HepG2 (cell line): ENCODE data around the gene SCFD2. TPM values are rescaled to one million over a fixed set of nuclear protein-coding genes. Genes with fewer than 3 reads are reported as not detected.

Experiments
- CEBPZ ChIP-seq: IDR thresholded peaks from 2 replicates; pipeline ENCODE4 v1.6.1; 2012; ENCODE audit warnings: low read length, improper control_type of control experiment
- ELF4 ChIP-seq: sonication (generic); formaldehyde crosslinking; IDR thresholded peaks from 2 replicates; pipeline ENCODE4 v1.5.0; 2020; ENCODE audit warnings: missing genetic modification reagents, mild to moderate bottlenecking, moderate library complexity, borderline replicate concordance
- GMEB1 ChIP-seq: sonication (generic); formaldehyde crosslinking; IDR thresholded peaks from 2 replicates; pipeline ENCODE4 v1.5.1; 2020; ENCODE audit warnings: missing genetic modification reagents, mild to moderate bottlenecking, borderline replicate concordance
- HNF1B ChIP-seq: sonication (generic); formaldehyde crosslinking; IDR thresholded peaks from 2 replicates; pipeline ENCODE4 v1.5.1; 2020; ENCODE audit warnings: mild to moderate bottlenecking, moderate library complexity, missing genetic modification reagents
- KDM5A ChIP-seq: fragments of 200-600 bp; sonication (generic); IDR thresholded peaks from 2 replicates; pipeline ENCODE4 v1.7.0; 2018; ENCODE audit warnings: antibody characterized with exemption, mild to moderate bottlenecking, low read length, borderline replicate concordance
- MAFK ChIP-seq, 2 experiments: IDR thresholded peaks in 1 of 2; conservative IDR thresholded peaks in 1 of 2; 2 replicates each; pipeline ENCODE4 v1.6.1; 2011; ENCODE audit warnings: improper control_type of control experiment in 2 of 2, low read length in 2 of 2
- PCBP2 ChIP-seq: fragments of 200-400 bp; formaldehyde crosslinking; optimal IDR thresholded peaks from 2 replicates; pipeline ENCODE3; 2018; ENCODE audit warnings: low read length, low read depth; ENCODE audit not compliant: poor library complexity, severe bottlenecking
- SIX1 ChIP-seq: sonication (generic); formaldehyde crosslinking; IDR thresholded peaks from 2 replicates; pipeline ENCODE4 v1.4.0; 2020; ENCODE audit warnings: missing genetic modification reagents, borderline replicate concordance
- TBX3 ChIP-seq: fragments of 450-650 bp; IDR thresholded peaks from 2 replicates; pipeline ENCODE4 v1.6.1; 2017; ENCODE audit warnings: antibody characterized with exemption, mild to moderate bottlenecking, inconsistent platforms, borderline replicate concordance
- ZBTB42 ChIP-seq: sonication (generic); formaldehyde crosslinking; IDR thresholded peaks from 2 replicates; pipeline ENCODE4 v1.5.0; 2020; ENCODE audit warnings: mild to moderate bottlenecking, missing genetic modification reagents
- ZBTB7B ChIP-seq: sonication (generic); formaldehyde crosslinking; IDR thresholded peaks from 2 replicates; pipeline ENCODE4 v1.4.0; 2020; ENCODE audit warnings: missing genetic modification reagents
- ZNF276 ChIP-seq: sonication (generic); formaldehyde crosslinking; IDR thresholded peaks from 2 replicates; pipeline ENCODE4 v1.4.0; 2020; ENCODE audit warnings: mild to moderate bottlenecking, low read depth, missing genetic modification reagents
- ZNF512 ChIP-seq: sonication (generic); formaldehyde crosslinking; IDR thresholded peaks from 2 replicates; pipeline ENCODE4 v1.4.0; 2020; ENCODE audit warnings: mild to moderate bottlenecking, missing genetic modification reagents
- ZNF589 ChIP-seq: sonication (generic); formaldehyde crosslinking; conservative IDR thresholded peaks from 2 replicates; pipeline ENCODE4 v1.8.0; 2022; ENCODE audit warnings: mild to moderate bottlenecking, moderate library complexity, missing genetic modification reagents
- polyA plus RNA-seq, 8 experiments: library from polyadenylated mRNA; depleted of rRNA in 3 of 8; stranded (reverse) in 7 of 8; unstranded in 1 of 8; fragments of >200 nt; fragmentation: Illumina TruSeq in 4 of 8; extraction: Trizol in 4 of 8; gene quantifications; 2 replicates each; pipeline versions ENCODE4 v1.2.1 to v1.2.3, GENCODE V29; 2011 to 2016; ENCODE audit warnings: low read depth in 4 of 8, missing spikeins in 1 of 8, mixed read lengths in 1 of 8; ENCODE audit not compliant: insufficient read depth in 1 of 8
- total RNA-seq, 5 experiments: library from RNA; depleted of rRNA; stranded (reverse); fragments of >200 nt; fragmentation: Illumina TruSeq; extraction: Trizol; gene quantifications; 2 replicates each; pipeline ENCODE4 v1.2.3, GENCODE V29; 2016; ENCODE audit warnings: low read depth in 1 of 5

SCFD2 gene
- total and polyA plus RNA-seq, 2 of the 13 experiments (the other 11 are each of a cell fraction or from before 2014, with no cell fraction given) = 4.6 to 15.6 TPM

- TF ChIP-seq ZNF512 (CRISPR knock-in tag) = no peak
- no peak; the same call in 1 of the 2 replicates for TF ChIP-seq ZNF276 (CRISPR knock-in tag)
- 0 out of 2 replicates have a peak, but pooled peaks have one; percentile 7 for TF ChIP-seq TBX3
- no peak for TF ChIP-seq SIX1 (CRISPR knock-in tag)
- TF ChIP-seq CEBPZ = no peak
- TF ChIP-seq MAFK (conservative IDR thresholded peaks at IDR 0.05 in 1 of 2, IDR thresholded peaks at IDR 0.05 in 1 of 2; ENCODE audit: low read length in 2 of 2) = no peak
- peak; percentile 57 for TF ChIP-seq HNF1B (CRISPR knock-in tag)
- 0 out of 2 replicates have a peak, but pooled peaks have one; percentile 49 for TF ChIP-seq ZBTB42
- peak; percentile 95 for TF ChIP-seq KDM5A
- peak; percentile 73; the same call in 1 of the 2 replicates for TF ChIP-seq GMEB1 (CRISPR knock-in tag)
- no peak for TF ChIP-seq ZNF589 (CRISPR knock-in tag)
- TF ChIP-seq ZBTB7B (CRISPR knock-in tag) = no peak
- no peak for TF ChIP-seq PCBP2
- peak; percentile 57; the same call in 1 of the 2 replicates for TF ChIP-seq ELF4 (CRISPR knock-in tag)
These were observed at the start of gene SCFD2 (continued) for GRCh38 chr4:53365486-53366300.
